Activated CD4-positive, alpha-beta memory T cell treated with anti-CD3 and anti-CD28 coated beads for 36 hours (primary cell): Measurements from ENCODE around the gene SLC39A11. TPM values are rescaled to one million over a fixed set of nuclear protein-coding genes. Genes with fewer than 3 reads are reported as not detected.

Experiments
- CTCF ChIA-PET: fragments of 350-600 bp; sonication (Branson Sonifier 250); formaldehyde crosslinking; loops from one replicate; lab custom pipeline; 2021; ENCODE audit warnings: antibody characterized with exemption, inconsistent platforms; lab: Charles Lee
- POLR2A ChIA-PET: fragments of 350-600 bp; sonication (Branson Sonifier 250); formaldehyde crosslinking; loops from one replicate; lab custom pipeline; 2021; ENCODE audit warnings: antibody characterized with exemption; lab: Charles Lee
- DNase-seq: peaks from one replicate; pipeline ENCODE4 v3.0.0-alpha.2; 2020
- H3K27ac Mint-ChIP-seq: one replicate; pipeline ENCODE4 v1.8.0; 2021; ENCODE audit warnings: mixed read lengths
- H3K27me3 Mint-ChIP-seq: one replicate; pipeline ENCODE4 v1.8.0; 2021; ENCODE audit warnings: mixed read lengths
- H3K36me3 Mint-ChIP-seq: one replicate; pipeline ENCODE4 v1.8.0; 2021; ENCODE audit warnings: mixed read lengths
- H3K4me1 Mint-ChIP-seq: one replicate; pipeline ENCODE4 v1.8.0; 2021; ENCODE audit warnings: low read depth, mixed read lengths
- H3K4me3 Mint-ChIP-seq: one replicate; pipeline ENCODE4 v1.8.0; 2021; ENCODE audit warnings: mild to moderate bottlenecking, mixed read lengths
- H3K9me3 Mint-ChIP-seq: one replicate; pipeline ENCODE4 v1.8.0; 2021; ENCODE audit warnings: mixed read lengths
- intact Hi-C: fragments of 100-400 bp; cut with micrococcal nuclease; formaldehyde crosslinking; loops from one replicate; pipeline ENCODE4 v1.15.1; 2023
- total RNA-seq, 2 experiments: library from RNA; stranded (reverse); gene quantifications; one replicate each; pipeline ENCODE4 v1.2.3, GENCODE V29; 2021

The SLC39A11 gene
- total RNA-seq, 2 experiments from 2014 or later, result 14.9 to 15.2 TPM

- CTCF ChIA-PET, result interaction anchor here (0.6 to 9.0 kb wide), 53 partner anchors 7 to 704 kb away, joined by 3 to 196 read pairs (median 4); partner anchors contain the start of genes COG1 and SLC39A11
- Mint-ChIP-seq H3K4me3 (no peak overlapping the region), H3K27ac (no peak overlapping the region), H3K27me3 (no peaks in the 10 kb centered on the region), H3K4me1 (peaks cover 39% of the 10 kb centered on the region), H3K36me3 (no peaks in the 10 kb centered on the region), H3K9me3 (no peaks in the 10 kb centered on the region)
- DNase-seq, result peak; percentile 71
- intact Hi-C loops, result loop anchor here (2.0 to 5.0 kb wide), 5 partner anchors 137 to 507 kb away; partner anchors contain the start of gene SLC39A11
- POLR2A ChIA-PET, result interaction anchor here (1.4 kb wide), 1 partner anchor 21 kb away, joined by 4 read pairs; no protein-coding TSS in a partner anchor
These were observed 366.9 kb downstream of the SLC39A11 start for GRCh38 chr17:72725433-72726068.

- Mint-ChIP-seq H3K4me1 (peaks cover 52% of the 10 kb centered on the region), H3K9me3 (no peaks in the 10 kb centered on the region), H3K36me3 (no peaks in the 10 kb centered on the region)
These were observed 368.2 kb downstream of the SLC39A11 start for GRCh38 chr17:72724267-72724666.

GRCh38 chr17:72723711-72724110 is 368.8 kb downstream of the SLC39A11 start:
- intact Hi-C loops, result loop anchor here (2.0 kb wide), 1 partner anchor 509 kb away; a partner anchor contains a TSS
- no peak overlapping the region for H3K27ac Mint-ChIP-seq
- H3K4me1 Mint-ChIP-seq, result peaks cover 55% of the 10 kb centered on the region
- ChIA-PET POLR2A (no interaction called here), CTCF (interaction anchor here (1.7 to 9.0 kb wide), 3 partner anchors 11 to 647 kb away, joined by 6 to 196 read pairs (median 104); no protein-coding TSS in a partner anchor)
- H3K36me3 Mint-ChIP-seq, result no peaks in the 10 kb centered on the region
- DNase-seq, result no peak
- H3K27me3 Mint-ChIP-seq, result no peaks in the 10 kb centered on the region
- no peak overlapping the region for H3K4me3 Mint-ChIP-seq
- no peaks in the 10 kb centered on the region for H3K9me3 Mint-ChIP-seq

More at GRCh38 chr17:72724267-72724666, 368.2 kb downstream of the SLC39A11 start:
- H3K4me3 Mint-ChIP-seq, result no peak overlapping the region
- DNase-seq, result no peak
- CTCF ChIA-PET, result interaction anchor here (0.6 to 9.0 kb wide), 9 partner anchors 11 to 646 kb away, joined by 3 to 196 read pairs (median 18); no protein-coding TSS in a partner anchor
- no peak overlapping the region for H3K27ac Mint-ChIP-seq
- H3K27me3 Mint-ChIP-seq, result no peaks in the 10 kb centered on the region
- intact Hi-C loops, result loop anchor here (2.0 kb wide), 1 partner anchor 509 kb away; a partner anchor contains a TSS
- POLR2A ChIA-PET, result interaction anchor here (1.4 kb wide), 1 partner anchor 20 kb away, joined by 4 read pairs; no protein-coding TSS in a partner anchor

GRCh38 chr17:72720494-72720825 is 372.0 kb downstream of the SLC39A11 start:
- Mint-ChIP-seq H3K4me1 (peaks cover 33% of the 10 kb centered on the region), H3K27ac (no peak overlapping the region), H3K4me3 (no peak overlapping the region), H3K36me3 (no peaks in the 10 kb centered on the region), H3K9me3 (no peaks in the 10 kb centered on the region), H3K27me3 (no peaks in the 10 kb centered on the region)
- intact Hi-C loops, result no loop called here
- DNase-seq, result no peak
- ChIA-PET POLR2A (interaction anchor here (1.5 kb wide), 1 partner anchor 512 kb away, joined by 6 read pairs; a partner anchor contains a TSS), CTCF (interaction anchor here (1.6 to 4.9 kb wide), 3 partner anchors 7 to 472 kb away, joined by 5 to 32 read pairs (median 12); partner anchors contain the start of gene COG1)

- Mint-ChIP-seq H3K36me3 (peaks cover 3% of the 10 kb centered on the region), H3K27ac (peak overlapping the region; percentile 78), H3K4me3 (peak overlapping the region; percentile 61), H3K4me1 (peaks cover 32% of the 10 kb centered on the region), H3K9me3 (no peaks in the 10 kb centered on the region), H3K27me3 (no peaks in the 10 kb centered on the region)
- CTCF ChIA-PET, result interaction anchor here (0.9 to 4.9 kb wide), 9 partner anchors 7 to 650 kb away, joined by 3 to 32 read pairs (median 5); partner anchors contain the start of gene COG1
- DNase-seq, result peak; percentile 85
- intact Hi-C loops, result loop anchor here (1.0 to 2.0 kb wide), 2 partner anchors 7 to 17 kb away; no protein-coding TSS in a partner anchor
- POLR2A ChIA-PET, result interaction anchor here (0.8 to 1.5 kb wide), 4 partner anchors 14 to 512 kb away, joined by 3 to 6 read pairs (median 4); a partner anchor contains a TSS
These were observed 372.7 kb downstream of the SLC39A11 start for GRCh38 chr17:72719578-72720493.

- intact Hi-C loops, result loop anchor here (1.0 to 2.0 kb wide), 2 partner anchors 8 to 16 kb away; no protein-coding TSS in a partner anchor
- Mint-ChIP-seq H3K9me3 (no peaks in the 10 kb centered on the region), H3K4me3 (peak overlapping the region; percentile 61), H3K36me3 (peaks cover 3% of the 10 kb centered on the region), H3K27me3 (no peaks in the 10 kb centered on the region), H3K4me1 (peaks cover 28% of the 10 kb centered on the region), H3K27ac (peak overlapping the region; percentile 78)
- CTCF ChIA-PET, result interaction anchor here (0.9 to 4.9 kb wide), 9 partner anchors 8 to 650 kb away, joined by 3 to 32 read pairs (median 5); partner anchors contain the start of gene COG1
- no peak for DNase-seq
- POLR2A ChIA-PET, result interaction anchor here (0.8 to 1.5 kb wide), 4 partner anchors 14 to 513 kb away, joined by 3 to 6 read pairs (median 4); a partner anchor contains a TSS
These were observed 373.3 kb downstream of the SLC39A11 start for GRCh38 chr17:72719206-72719577.

GRCh38 chr17:72717676-72718075 is 374.8 kb downstream of the SLC39A11 start:
- Mint-ChIP-seq H3K9me3 (no peaks in the 10 kb centered on the region), H3K36me3 (peaks cover 3% of the 10 kb centered on the region), H3K27ac (no peak overlapping the region), H3K27me3 (no peaks in the 10 kb centered on the region), H3K4me3 (no peak overlapping the region), H3K4me1 (peaks cover 25% of the 10 kb centered on the region)
- intact Hi-C loops, result loop anchor here (2.0 kb wide), 1 partner anchor 15 kb away; no protein-coding TSS in a partner anchor
- ChIA-PET POLR2A (no interaction called here), CTCF (interaction anchor here (0.6 to 4.9 kb wide), 4 partner anchors 9 to 654 kb away, joined by 3 to 32 read pairs (median 6); no protein-coding TSS in a partner anchor)
- DNase-seq, result no peak

- Mint-ChIP-seq H3K4me3 (no peak overlapping the region), H3K4me1 (peaks cover 25% of the 10 kb centered on the region)
- POLR2A ChIA-PET, result no interaction called here
These were observed 375.2 kb downstream of the SLC39A11 start for GRCh38 chr17:72717276-72717675.

GRCh38 chr17:72715906-72716572 is 376.4 kb downstream of the SLC39A11 start:
- intact Hi-C loops, result no loop called here
- DNase-seq, result no peak
- Mint-ChIP-seq H3K4me3 (no peak overlapping the region), H3K27ac (no peak overlapping the region), H3K36me3 (peaks cover 16% of the 10 kb centered on the region), H3K4me1 (peaks cover 23% of the 10 kb centered on the region), H3K9me3 (peaks cover 10% of the 10 kb centered on the region), H3K27me3 (no peaks in the 10 kb centered on the region)
- ChIA-PET CTCF (interaction anchor here (4.9 kb wide), 1 partner anchor 11 kb away, joined by 32 read pairs; no protein-coding TSS in a partner anchor), POLR2A (no interaction called here)

More at GRCh38 chr17:72717276-72717675, 375.2 kb downstream of the SLC39A11 start:
- CTCF ChIA-PET, result interaction anchor here (1.1 to 4.9 kb wide), 2 partner anchors 10 to 655 kb away, joined by 3 to 32 read pairs; no protein-coding TSS in a partner anchor
- H3K9me3 Mint-ChIP-seq, result no peaks in the 10 kb centered on the region
- DNase-seq, result no peak
- H3K27me3 Mint-ChIP-seq, result no peaks in the 10 kb centered on the region
- peaks cover 5% of the 10 kb centered on the region for H3K36me3 Mint-ChIP-seq
- intact Hi-C loops, result no loop called here
- no peak overlapping the region for H3K27ac Mint-ChIP-seq

- peaks cover 21% of the 10 kb centered on the region for H3K36me3 Mint-ChIP-seq
- intact Hi-C loops, result no loop called here
- ChIA-PET CTCF (interaction anchor here (1.1 to 1.6 kb wide), 3 partner anchors 11 to 155 kb away, joined by 3 to 5 read pairs (median 5); no protein-coding TSS in a partner anchor), POLR2A (no interaction called here)
- H3K9me3 Mint-ChIP-seq, result peaks cover 14% of the 10 kb centered on the region
- no peak overlapping the region for H3K4me3 Mint-ChIP-seq
- no peaks in the 10 kb centered on the region for H3K27me3 Mint-ChIP-seq
- DNase-seq, result no peak
- no peak overlapping the region for H3K27ac Mint-ChIP-seq
- peaks cover 26% of the 10 kb centered on the region for H3K4me1 Mint-ChIP-seq
These were observed 378.0 kb downstream of the SLC39A11 start for GRCh38 chr17:72714357-72714966.
